A549 (cell line): ENCODE measurements around the gene PDE4C.

Experiments
- EP300 ChIP-seq, 2 experiments: fragments of >200 bp; sonication (Bioruptor Twin); formaldehyde crosslinking; IDR thresholded peaks; 2 replicates in 1 of 2; 3 replicates in 1 of 2; pipeline ENCODE4 v1.6.1; 2016 to 2017
- GATA3 ChIP-seq: IDR thresholded peaks from 2 replicates; pipeline ENCODE4 v1.6.1; 2012; ENCODE audit warnings: borderline replicate concordance
- HOXA7 ChIP-seq: fragments of 250-450 bp; sonication (Bioruptor Pico); IDR thresholded peaks from 2 replicates; pipeline ENCODE4 v1.5.0; 2020; ENCODE audit warnings: mild to moderate bottlenecking, moderate library complexity
- MAX ChIP-seq: IDR thresholded peaks from 2 replicates; pipeline ENCODE4 v1.6.1; 2012
- MAZ ChIP-seq: fragments of 150-350 bp; IDR thresholded peaks from 2 replicates; pipeline ENCODE4 v1.6.1; 2014; ENCODE audit warnings: antibody characterized with exemption, low read depth, low read length, borderline replicate concordance
- POLR2A ChIP-seq: IDR thresholded peaks from 2 replicates; pipeline ENCODE4 v1.6.1; 2012; ENCODE audit warnings: mild to moderate bottlenecking, low read length
- RAD21 ChIP-seq, 2 experiments: fragments of >200 bp in 1 of 2; sonication (Bioruptor Twin) in 1 of 2; formaldehyde crosslinking in 1 of 2; IDR thresholded peaks in 1 of 2; conservative IDR thresholded peaks in 1 of 2; 2 replicates in 1 of 2; 3 replicates in 1 of 2; pipeline ENCODE4 v1.6.1; 2012 to 2018; ENCODE audit warnings: inconsistent platforms in 1 of 2
- RFX5 ChIP-seq: fragments of 450-650 bp; IDR thresholded peaks from 2 replicates; pipeline ENCODE4 v1.7.1; 2014; ENCODE audit warnings: antibody characterized with exemption, mild to moderate bottlenecking, moderate library complexity
- RNF2 ChIP-seq: fragments of 200-600 bp; sonication (generic); IDR thresholded peaks from 2 replicates; pipeline ENCODE4 v1.6.1; 2016; ENCODE audit warnings: low read depth, mild to moderate bottlenecking, antibody characterized with exemption, moderate library complexity, borderline replicate concordance
- SMC3 ChIP-seq: fragments of >200 bp; sonication (Bioruptor Twin); formaldehyde crosslinking; IDR thresholded peaks from 3 replicates; pipeline ENCODE4 v1.6.1; 2018; ENCODE audit warnings: inconsistent platforms
- TP53 ChIP-seq: fragments of 250-450 bp; sonication (Bioruptor Pico); IDR thresholded peaks from 2 replicates; pipeline ENCODE4 v1.5.0; 2021; ENCODE audit warnings: mild to moderate bottlenecking, moderate library complexity
- TF ChIP-seq, protein P1 (sequence below): fragments of 200-600 bp; sonication (generic); IDR thresholded peaks from 2 replicates; pipeline ENCODE4 v1.6.1; 2016; ENCODE audit warnings: antibody characterized with exemption, mild to moderate bottlenecking, moderate library complexity
- TF ChIP-seq, protein P2 (sequence below): fragments of >200 bp; sonication (Bioruptor Twin); formaldehyde crosslinking; IDR thresholded peaks from 3 replicates; pipeline ENCODE4 v1.5.1; 2016

- TF ChIP-seq, protein P1, sequence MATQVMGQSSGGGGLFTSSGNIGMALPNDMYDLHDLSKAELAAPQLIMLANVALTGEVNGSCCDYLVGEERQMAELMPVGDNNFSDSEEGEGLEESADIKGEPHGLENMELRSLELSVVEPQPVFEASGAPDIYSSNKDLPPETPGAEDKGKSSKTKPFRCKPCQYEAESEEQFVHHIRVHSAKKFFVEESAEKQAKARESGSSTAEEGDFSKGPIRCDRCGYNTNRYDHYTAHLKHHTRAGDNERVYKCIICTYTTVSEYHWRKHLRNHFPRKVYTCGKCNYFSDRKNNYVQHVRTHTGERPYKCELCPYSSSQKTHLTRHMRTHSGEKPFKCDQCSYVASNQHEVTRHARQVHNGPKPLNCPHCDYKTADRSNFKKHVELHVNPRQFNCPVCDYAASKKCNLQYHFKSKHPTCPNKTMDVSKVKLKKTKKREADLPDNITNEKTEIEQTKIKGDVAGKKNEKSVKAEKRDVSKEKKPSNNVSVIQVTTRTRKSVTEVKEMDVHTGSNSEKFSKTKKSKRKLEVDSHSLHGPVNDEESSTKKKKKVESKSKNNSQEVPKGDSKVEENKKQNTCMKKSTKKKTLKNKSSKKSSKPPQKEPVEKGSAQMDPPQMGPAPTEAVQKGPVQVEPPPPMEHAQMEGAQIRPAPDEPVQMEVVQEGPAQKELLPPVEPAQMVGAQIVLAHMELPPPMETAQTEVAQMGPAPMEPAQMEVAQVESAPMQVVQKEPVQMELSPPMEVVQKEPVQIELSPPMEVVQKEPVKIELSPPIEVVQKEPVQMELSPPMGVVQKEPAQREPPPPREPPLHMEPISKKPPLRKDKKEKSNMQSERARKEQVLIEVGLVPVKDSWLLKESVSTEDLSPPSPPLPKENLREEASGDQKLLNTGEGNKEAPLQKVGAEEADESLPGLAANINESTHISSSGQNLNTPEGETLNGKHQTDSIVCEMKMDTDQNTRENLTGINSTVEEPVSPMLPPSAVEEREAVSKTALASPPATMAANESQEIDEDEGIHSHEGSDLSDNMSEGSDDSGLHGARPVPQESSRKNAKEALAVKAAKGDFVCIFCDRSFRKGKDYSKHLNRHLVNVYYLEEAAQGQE: no peak
- TF ChIP-seq RNF2: no peak
- no peak for TF ChIP-seq RAD21 (conservative IDR thresholded peaks at IDR 0.05 in 1 of 2, IDR thresholded peaks at IDR 0.05 in 1 of 2)
- TF ChIP-seq TP53 (CRISPR knock-in tag): no peak
- no peak for TF ChIP-seq SMC3
- TF ChIP-seq, protein P2, sequence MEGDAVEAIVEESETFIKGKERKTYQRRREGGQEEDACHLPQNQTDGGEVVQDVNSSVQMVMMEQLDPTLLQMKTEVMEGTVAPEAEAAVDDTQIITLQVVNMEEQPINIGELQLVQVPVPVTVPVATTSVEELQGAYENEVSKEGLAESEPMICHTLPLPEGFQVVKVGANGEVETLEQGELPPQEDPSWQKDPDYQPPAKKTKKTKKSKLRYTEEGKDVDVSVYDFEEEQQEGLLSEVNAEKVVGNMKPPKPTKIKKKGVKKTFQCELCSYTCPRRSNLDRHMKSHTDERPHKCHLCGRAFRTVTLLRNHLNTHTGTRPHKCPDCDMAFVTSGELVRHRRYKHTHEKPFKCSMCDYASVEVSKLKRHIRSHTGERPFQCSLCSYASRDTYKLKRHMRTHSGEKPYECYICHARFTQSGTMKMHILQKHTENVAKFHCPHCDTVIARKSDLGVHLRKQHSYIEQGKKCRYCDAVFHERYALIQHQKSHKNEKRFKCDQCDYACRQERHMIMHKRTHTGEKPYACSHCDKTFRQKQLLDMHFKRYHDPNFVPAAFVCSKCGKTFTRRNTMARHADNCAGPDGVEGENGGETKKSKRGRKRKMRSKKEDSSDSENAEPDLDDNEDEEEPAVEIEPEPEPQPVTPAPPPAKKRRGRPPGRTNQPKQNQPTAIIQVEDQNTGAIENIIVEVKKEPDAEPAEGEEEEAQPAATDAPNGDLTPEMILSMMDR: no peak
- no peak for TF ChIP-seq RFX5
- TF ChIP-seq HOXA7 (CRISPR knock-in tag): no peak
- no peak for TF ChIP-seq POLR2A
- no peak for TF ChIP-seq EP300 (IDR thresholded peaks at IDR 0.05)
- no peak for TF ChIP-seq MAX
- TF ChIP-seq MAZ: no peak
- TF ChIP-seq GATA3: no peak
Observed at GRCh38 chr19:18176367-18177310, 49.6 kb downstream of the PDE4C start.
